ENCODE results near the gene PNPLA2.

The PNPLA2 gene

GRCh38 chr11:799641-800316 is 18.9 kb upstream of the PNPLA2 start:
- DNase-seq: no peak

GRCh38 chr11:800473-800872 is 18.2 kb upstream of the PNPLA2 start:
- DNase-seq: no peak

DNA sequence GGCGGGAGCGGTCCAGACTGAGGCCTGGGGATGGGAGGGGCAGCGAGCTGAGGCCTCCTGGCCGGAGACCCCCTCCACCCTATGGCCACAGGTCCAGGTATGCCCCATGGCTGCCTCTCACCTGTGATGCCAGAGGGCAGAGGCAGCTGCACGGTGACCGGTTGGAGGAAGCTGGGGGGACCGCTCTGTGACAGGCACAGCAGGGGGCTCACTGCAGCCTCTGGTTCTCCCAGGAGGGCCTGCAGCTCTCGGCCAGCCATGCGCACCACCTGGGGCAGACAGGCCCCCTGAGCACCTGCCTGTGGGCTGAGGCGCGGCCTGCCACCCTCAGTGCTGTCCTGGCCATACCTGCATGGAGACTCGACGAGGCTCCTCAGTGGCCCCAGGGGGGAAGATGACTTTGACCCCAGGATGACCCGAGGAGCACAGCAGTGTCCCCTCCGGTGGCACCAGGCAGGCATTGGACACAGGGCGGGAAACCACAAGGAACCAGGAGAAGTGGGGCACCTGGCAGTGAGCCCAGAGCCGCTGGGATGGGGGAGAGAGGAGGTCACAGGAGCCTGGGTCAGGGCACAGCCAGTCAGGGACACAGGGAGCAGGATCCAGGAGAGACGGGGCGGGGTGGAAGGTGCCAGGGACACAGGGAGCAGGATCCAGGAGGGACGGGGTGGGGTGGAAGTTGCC is 17.5 kb upstream of the PNPLA2 start:
- no peak for DNase-seq

- DNase-seq: no peak
These were observed 16.6 kb upstream of the PNPLA2 start for GRCh38 chr11:802018-802617.

- no peak for DNase-seq
These were observed 15.8 kb upstream of the PNPLA2 start for GRCh38 chr11:802693-803466.

DNA sequence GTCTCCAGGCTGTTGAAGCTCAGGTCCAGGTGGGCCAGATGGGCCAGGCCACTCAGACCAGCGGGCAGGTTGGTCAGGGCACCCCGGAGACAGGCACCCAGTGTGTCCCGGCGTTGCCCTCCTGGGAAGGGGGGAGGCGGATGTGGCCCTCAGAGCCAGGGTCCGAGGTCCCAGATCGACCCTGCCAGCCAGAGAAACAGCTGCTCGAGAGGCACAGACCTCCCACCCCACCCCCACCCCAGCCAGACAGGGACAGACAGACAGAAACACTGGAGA is 15.3 kb upstream of the PNPLA2 start:
- no peak for DNase-seq

- no peak for DNase-seq
These were observed 14.7 kb upstream of the PNPLA2 start for GRCh38 chr11:803770-804598.

GRCh38 chr11:804599-804964 is 14.1 kb upstream of the PNPLA2 start:
- DNase-seq: no peak

GRCh38 chr11:808427-809286 is 10.1 kb upstream of the PNPLA2 start:
- DNase-seq: no peak

GRCh38 chr11:809287-810039 is 9.3 kb upstream of the PNPLA2 start, which contains the start of gene RPLP2:
Gene RPLP2, plus strand, starts transcription at chr11:809967. Its CDS starts 268 bp downstream, at chr11:810235.
- DNase-seq: peak; percentile 95

GRCh38 chr11:810040-810567 is 8.6 kb upstream of the PNPLA2 start:
- no peak for DNase-seq

DNA sequence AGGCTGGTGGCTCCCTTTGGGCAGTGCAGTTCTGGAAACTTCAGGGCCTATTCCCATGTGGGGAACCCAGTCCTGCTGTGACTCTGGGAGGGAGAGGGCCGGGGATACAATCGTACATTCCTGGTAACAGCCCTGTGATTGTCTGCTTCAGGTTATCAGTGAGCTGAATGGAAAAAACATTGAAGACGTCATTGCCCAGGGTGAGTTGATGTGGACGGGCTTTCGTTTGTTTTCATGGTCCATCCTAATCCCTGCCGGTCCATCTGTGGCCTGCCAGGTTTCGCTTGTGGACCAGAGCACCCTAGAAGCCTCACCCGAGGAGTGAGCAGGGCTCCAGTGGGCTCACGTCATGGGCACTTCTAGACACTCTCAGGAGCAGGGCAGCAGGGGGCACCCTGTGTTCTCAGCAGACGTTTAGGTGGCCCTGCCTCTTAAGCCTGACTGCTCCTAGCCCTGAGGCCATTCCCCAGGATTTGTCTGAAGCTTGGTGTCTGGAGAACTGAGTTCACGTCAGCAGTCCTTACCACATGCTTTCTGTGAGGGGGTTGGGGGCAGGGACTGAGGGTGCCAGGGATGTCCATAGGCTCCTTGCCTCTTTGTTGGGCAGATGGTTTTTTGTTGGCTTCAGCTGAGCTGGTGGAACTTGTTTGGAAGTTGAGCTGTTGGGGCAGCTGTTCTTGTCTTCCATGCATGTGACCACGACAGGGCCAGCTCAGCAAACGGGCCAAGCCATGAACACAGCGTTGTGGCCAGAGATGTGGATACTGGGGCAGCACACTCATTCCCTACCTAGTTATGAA is 7.1 kb upstream of the PNPLA2 start:
- DNase-seq: no peak

GRCh38 chr11:812390-812789 is 6.3 kb upstream of the PNPLA2 start:
- no peak for DNase-seq

GRCh38 chr11:813072-813455 is 5.7 kb upstream of the PNPLA2 start:
- no peak for DNase-seq

GRCh38 chr11:813456-814096 is 5.1 kb upstream of the PNPLA2 start:
- DNase-seq: no peak

GRCh38 chr11:815675-816432 is 2.9 kb upstream of the PNPLA2 start:
- no peak for DNase-seq

GRCh38 chr11:816433-816779 is 2.3 kb upstream of the PNPLA2 start:
- DNase-seq: no peak

DNA sequence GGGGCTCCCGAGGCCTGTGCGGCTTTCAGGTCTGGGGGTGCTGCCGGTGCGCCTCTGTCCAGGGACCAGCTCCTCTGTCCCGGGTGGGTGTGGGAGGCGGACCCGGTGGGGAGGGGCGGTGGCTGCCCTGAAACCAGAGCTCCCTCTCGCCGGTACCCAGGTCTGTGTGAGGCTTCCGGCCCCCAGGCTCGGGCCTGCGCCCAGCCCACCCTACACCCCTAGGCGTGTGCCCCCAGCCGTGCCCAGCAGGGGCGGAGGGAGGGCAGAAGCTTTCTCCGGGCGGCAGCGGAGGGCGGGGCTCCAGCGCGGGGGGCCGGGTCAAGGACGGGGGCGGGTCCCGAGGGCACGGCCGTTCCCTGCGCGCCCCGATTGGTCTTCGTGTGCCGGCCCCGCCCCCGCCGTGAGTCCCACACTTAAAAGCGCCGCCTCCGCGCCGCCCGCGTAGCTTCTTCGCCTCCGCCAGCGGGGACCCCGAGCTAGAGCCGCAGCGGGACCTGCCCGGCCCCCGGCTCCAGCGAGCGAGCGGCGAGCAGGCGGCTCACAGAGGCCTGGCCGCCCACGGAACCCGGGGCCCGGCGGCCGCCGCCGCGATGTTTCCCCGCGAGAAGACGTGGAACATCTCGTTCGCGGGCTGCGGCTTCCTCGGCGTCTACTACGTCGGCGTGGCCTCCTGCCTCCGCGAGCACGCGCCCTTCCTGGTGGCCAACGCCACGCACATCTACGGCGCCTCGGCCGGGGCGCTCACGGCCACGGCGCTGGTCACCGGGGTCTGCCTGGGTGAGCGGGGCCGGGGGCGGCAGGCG is 616 bp downstream of the PNPLA2 start:
- peak; percentile 91 for DNase-seq
